ENCODE measurements around the gene SLC25A20. TPM values are rescaled to one million over a fixed set of nuclear protein-coding genes. Genes with fewer than 3 reads are reported as not detected.
A peak's percentile ranks its signal among the peaks of the same experiment; 100 is the strongest.
"Not testable (repeated sequence)": the region's sequence is repeated elsewhere in the genome, so short reads cannot be mapped to it uniquely, and the experiment has no call there.

SLC25A20 gene
- total RNA-seq, 3 donors from 2014 or later, result 13.9 to 19.0 (median 17.5) TPM

GRCh38 chr3:48926425-48927392 is 28.0 kb upstream of the SLC25A20 start:
- Mint-ChIP-seq H3K36me3 (ENCODE audit: insufficient read depth) (peaks cover 39% of the 10 kb centered on the region), H3K27me3 (ENCODE audit: low read depth) (no peaks in the 10 kb centered on the region), H3K9me3 (no peaks in the 10 kb centered on the region), H3K4me1 (ENCODE audit: low read depth) (peaks cover 56% of the 10 kb centered on the region), H3K4me3 (no peak overlapping the region)
- DNase-seq (no peak), ATAC-seq (peak in 1 of 2 donors; percentile 42)

DNA sequence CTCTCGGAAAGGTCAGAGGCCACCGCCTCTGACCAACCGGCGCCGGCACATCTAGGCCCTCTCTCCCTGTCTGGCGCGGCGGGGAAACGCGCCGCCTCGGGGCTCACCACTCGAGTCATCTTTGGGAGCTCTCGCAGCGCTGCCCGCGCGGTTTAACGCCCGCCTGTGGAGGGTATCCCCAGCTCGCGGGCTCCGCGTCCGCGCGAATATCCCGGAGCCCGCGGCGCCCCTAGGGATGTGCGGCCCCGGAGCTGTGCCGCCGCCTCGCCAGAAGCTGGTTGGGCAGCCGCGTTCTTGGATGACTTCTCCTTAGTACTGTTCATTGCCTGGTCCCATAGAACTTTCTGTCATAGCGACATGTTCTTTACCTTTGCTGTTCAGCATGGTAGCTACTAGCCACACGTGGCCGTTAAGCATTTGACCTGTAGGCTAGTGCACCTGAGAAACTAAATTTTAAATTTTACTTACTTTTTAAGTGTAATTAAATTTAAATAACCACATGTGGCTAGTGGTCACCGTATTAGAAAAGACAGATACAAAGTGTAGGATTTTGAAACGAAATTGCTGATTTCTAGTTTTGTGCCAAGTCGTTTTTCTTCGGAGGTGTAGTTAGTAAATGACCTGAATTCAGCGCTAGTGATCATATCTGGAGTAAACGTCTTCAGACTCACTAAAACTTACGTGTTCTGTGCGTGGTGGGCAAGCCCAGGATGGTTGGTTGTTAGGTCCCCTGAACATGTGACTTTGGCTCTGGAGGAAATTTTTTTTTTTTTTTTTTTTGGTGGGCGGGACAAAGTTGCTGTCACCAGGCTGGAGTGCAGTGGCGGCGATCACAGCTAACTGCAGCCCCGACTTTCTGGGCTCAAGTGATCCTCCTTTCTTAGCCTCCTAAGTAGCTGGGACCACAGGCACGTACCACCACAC is 20.8 kb upstream of the SLC25A20 start:
- H3K27me3 Mint-ChIP-seq (ENCODE audit: low read depth), result no peaks in the 10 kb centered on the region
- H3K4me3 Mint-ChIP-seq, result peak overlapping the region; percentile 93
- DNase-seq, result peak; percentile 31
- peaks cover 27% of the 10 kb centered on the region for H3K4me1 Mint-ChIP-seq (ENCODE audit: low read depth)
- ATAC-seq, result peak; percentile 27 to 41
- no peaks in the 10 kb centered on the region for H3K9me3 Mint-ChIP-seq
- peaks cover 4% of the 10 kb centered on the region for H3K36me3 Mint-ChIP-seq (ENCODE audit: insufficient read depth)

- no peaks in the 10 kb centered on the region for H3K9me3 Mint-ChIP-seq
- H3K4me1 Mint-ChIP-seq (ENCODE audit: low read depth), result peaks cover 27% of the 10 kb centered on the region
- peak; percentile 80 for DNase-seq
- ATAC-seq, result peak; percentile 79 to 83
- peak within 1 kb of the TSS; percentile 93 for H3K4me3 Mint-ChIP-seq
- H3K27me3 Mint-ChIP-seq (ENCODE audit: low read depth), result no peaks in the 10 kb centered on the region
- H3K36me3 Mint-ChIP-seq (ENCODE audit: insufficient read depth), result peaks cover 4% of the 10 kb centered on the region
Measured at GRCh38 chr3:48918388-48919214, 19.9 kb upstream of the SLC25A20 start, which contains the start of gene ARIH2. ARIH2 (plus strand) TSS chr3:48918842; CDS start chr3:48927559, 8,717 bp downstream.

- Mint-ChIP-seq H3K36me3 (ENCODE audit: insufficient read depth) (no peaks in the 10 kb centered on the region), H3K4me1 (ENCODE audit: low read depth) (peaks cover 20% of the 10 kb centered on the region), H3K9me3 (no peaks in the 10 kb centered on the region), H3K27me3 (ENCODE audit: low read depth) (no peaks in the 10 kb centered on the region), H3K4me3 (no peak overlapping the region)
- ATAC-seq, result no peak
- no peak for DNase-seq
Measured at GRCh38 chr3:48915296-48915695, 16.6 kb upstream of the SLC25A20 start.

- not testable (repeated sequence) for H3K36me3 Mint-ChIP-seq (ENCODE audit: insufficient read depth); DNase-seq; H3K4me3 Mint-ChIP-seq; H3K9me3 Mint-ChIP-seq; H3K4me1 Mint-ChIP-seq (ENCODE audit: low read depth); ATAC-seq; H3K27me3 Mint-ChIP-seq (ENCODE audit: low read depth)
Measured at GRCh38 chr3:48907026-48907425, 8.3 kb upstream of the SLC25A20 start.

DNA sequence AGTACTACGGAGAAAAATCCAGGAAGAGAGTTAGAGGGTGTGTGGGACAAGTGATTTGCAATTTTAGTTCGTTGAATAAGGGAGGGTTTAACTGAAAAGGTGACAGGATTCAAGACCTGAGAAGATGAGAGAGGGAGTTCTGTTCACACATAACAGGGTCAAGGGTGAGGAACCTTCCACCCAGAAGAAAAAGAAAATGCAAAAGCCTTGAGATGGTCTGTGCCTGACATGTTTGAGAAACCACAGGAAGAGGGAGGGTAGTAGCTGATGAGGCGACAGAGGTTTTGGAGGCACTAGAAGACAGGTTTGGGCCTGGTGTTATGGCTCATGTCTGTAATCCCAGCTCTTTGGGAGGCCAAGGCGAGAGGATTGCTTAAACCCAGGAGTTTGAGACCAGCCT is 591 bp upstream of the SLC25A20 start:
- ATAC-seq (peak; percentile 10 to 12), DNase-seq (no peak)
- Mint-ChIP-seq H3K9me3 (no peaks in the 10 kb centered on the region), H3K36me3 (ENCODE audit: insufficient read depth) (peaks cover 2% of the 10 kb centered on the region), H3K4me1 (ENCODE audit: low read depth) (peaks cover 37% of the 10 kb centered on the region), H3K27me3 (ENCODE audit: low read depth) (no peaks in the 10 kb centered on the region), H3K4me3 (peak overlapping the region; percentile 96)

DNA sequence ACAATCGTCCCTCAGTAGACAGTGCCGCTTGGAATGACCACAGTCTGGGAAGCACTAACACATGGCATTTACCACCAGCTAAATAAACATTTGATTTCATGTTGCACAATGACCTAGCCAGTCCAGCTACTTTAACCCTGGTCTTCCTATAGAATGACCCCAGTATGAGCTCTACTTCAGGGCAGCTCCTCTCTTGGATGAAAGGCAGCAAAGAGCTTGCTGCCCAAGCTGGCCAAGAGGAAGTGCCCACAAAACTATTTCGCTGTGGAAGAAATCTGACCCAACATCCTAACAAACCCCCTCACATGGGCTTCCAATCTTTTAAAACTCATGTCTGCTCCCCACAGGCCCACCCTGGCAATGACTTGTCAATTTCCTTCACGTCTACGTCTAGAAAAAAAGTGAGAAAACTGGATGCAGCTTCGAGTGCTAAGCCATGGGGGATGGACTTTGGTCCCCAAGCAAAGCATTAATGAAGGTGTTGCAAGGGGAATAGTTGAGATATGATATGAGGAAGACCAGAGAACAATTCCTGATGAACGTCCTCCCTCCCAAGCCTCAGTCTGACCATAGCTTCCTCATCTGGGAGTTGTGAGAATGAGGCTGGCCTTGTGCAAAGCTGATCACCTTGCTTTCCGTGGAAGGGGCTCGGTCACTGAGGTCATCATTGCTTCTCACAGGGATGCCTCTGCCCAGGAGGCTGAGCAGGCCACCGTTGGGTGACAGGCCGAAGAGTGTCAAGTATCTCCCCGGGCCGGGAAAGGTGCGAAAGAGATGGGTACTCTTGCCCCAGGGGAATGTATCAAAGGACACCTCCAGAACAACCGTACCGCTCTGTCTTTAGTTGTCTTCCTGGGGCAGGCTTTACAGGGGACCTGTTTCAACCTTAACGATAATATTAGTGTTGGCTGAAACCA is 964 bp downstream of the SLC25A20 start:
- DNase-seq, result no peak
- Mint-ChIP-seq H3K9me3 (no peaks in the 10 kb centered on the region), H3K4me1 (ENCODE audit: low read depth) (peaks cover 37% of the 10 kb centered on the region), H3K27me3 (ENCODE audit: low read depth) (no peaks in the 10 kb centered on the region), H3K4me3 (peak overlapping the region; percentile 96), H3K36me3 (ENCODE audit: insufficient read depth) (peaks cover 2% of the 10 kb centered on the region)
- peak; percentile 5 to 11 for ATAC-seq

GRCh38 chr3:48896936-48897335 is 1.7 kb downstream of the SLC25A20 start:
- no peak for DNase-seq
- Mint-ChIP-seq H3K4me1 (ENCODE audit: low read depth) (peaks cover 37% of the 10 kb centered on the region), H3K27me3 (ENCODE audit: low read depth) (no peaks in the 10 kb centered on the region), H3K9me3 (no peaks in the 10 kb centered on the region), H3K36me3 (ENCODE audit: insufficient read depth) (peaks cover 2% of the 10 kb centered on the region), H3K4me3 (peak overlapping the region; percentile 20)
- ATAC-seq, result no peak

GRCh38 chr3:48894516-48894915 is 4.2 kb downstream of the SLC25A20 start:
- no peak for ATAC-seq
- Mint-ChIP-seq H3K27me3 (ENCODE audit: low read depth) (no peaks in the 10 kb centered on the region), H3K4me1 (ENCODE audit: low read depth) (peaks cover 32% of the 10 kb centered on the region)

GRCh38 chr3:48891606-48892005 is 7.1 kb downstream of the SLC25A20 start:
- Mint-ChIP-seq H3K27me3 (ENCODE audit: low read depth) (no peaks in the 10 kb centered on the region), H3K9me3 (no peaks in the 10 kb centered on the region), H3K36me3 (ENCODE audit: insufficient read depth) (peaks cover 9% of the 10 kb centered on the region), H3K4me1 (ENCODE audit: low read depth) (peaks cover 16% of the 10 kb centered on the region), H3K4me3 (no peak overlapping the region)
- DNase-seq (no peak), ATAC-seq (no peak)

More at GRCh38 chr3:48894516-48894915, 4.2 kb downstream of the SLC25A20 start:
- Mint-ChIP-seq H3K9me3 (no peaks in the 10 kb centered on the region), H3K4me3 (no peak overlapping the region), H3K36me3 (ENCODE audit: insufficient read depth) (peaks cover 5% of the 10 kb centered on the region)
- no peak for DNase-seq

DNA sequence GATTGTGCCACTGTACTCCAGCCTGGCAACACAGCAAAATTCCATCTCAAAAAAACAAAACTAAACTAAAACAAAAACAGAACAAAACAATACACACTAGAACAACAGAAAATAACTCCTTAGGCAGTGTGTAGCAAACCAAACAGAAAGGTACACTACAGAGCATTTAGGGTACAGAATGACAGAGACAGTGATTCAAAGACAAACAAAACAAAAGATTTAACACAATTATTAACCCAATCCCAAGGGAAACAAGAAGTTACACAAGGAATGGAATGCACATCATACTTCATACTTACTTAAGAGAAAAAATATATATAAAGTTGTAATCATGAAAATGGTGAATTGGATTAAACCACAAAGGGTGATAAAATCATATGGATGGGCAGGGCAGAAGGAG is 12.9 kb downstream of the SLC25A20 start:
- Mint-ChIP-seq H3K4me1 (ENCODE audit: low read depth) (peaks cover 10% of the 10 kb centered on the region), H3K9me3 (no peaks in the 10 kb centered on the region), H3K4me3 (no peak overlapping the region), H3K27me3 (ENCODE audit: low read depth) (no peaks in the 10 kb centered on the region), H3K36me3 (ENCODE audit: insufficient read depth) (peaks cover 18% of the 10 kb centered on the region)
- DNase-seq (no peak), ATAC-seq (no peak)

- Mint-ChIP-seq H3K4me3 (no peak overlapping the region), H3K27me3 (ENCODE audit: low read depth) (no peaks in the 10 kb centered on the region), H3K36me3 (ENCODE audit: insufficient read depth) (peaks cover 17% of the 10 kb centered on the region), H3K4me1 (ENCODE audit: low read depth) (peaks cover 3% of the 10 kb centered on the region), H3K9me3 (no peaks in the 10 kb centered on the region)
- DNase-seq, result no peak
- ATAC-seq, result no peak
Measured at GRCh38 chr3:48881652-48882114, 17.0 kb downstream of the SLC25A20 start.

DNA sequence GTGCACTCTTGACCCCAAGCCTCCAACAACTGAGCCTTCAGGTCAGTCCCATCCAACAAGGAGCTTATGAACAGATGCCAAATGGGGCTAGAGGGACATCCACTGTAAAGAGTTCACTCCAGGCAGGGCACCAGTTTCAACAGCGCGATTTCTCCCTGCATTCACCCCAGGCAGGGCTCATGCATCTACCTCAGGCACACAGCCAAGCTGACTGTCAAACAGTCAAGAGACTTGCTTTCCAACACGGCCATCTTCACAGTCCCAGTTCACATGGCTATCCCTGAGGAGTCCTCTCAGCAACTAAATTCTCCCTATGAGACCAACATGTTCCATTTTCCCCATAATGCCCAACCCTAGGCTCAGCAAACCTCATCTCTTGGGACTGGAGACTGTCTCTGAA is 17.7 kb downstream of the SLC25A20 start:
- DNase-seq, result no peak
- Mint-ChIP-seq H3K4me3 (no peak overlapping the region), H3K27me3 (ENCODE audit: low read depth) (no peaks in the 10 kb centered on the region), H3K4me1 (ENCODE audit: low read depth) (peaks cover 3% of the 10 kb centered on the region), H3K36me3 (ENCODE audit: insufficient read depth) (peaks cover 14% of the 10 kb centered on the region), H3K9me3 (no peaks in the 10 kb centered on the region)
- ATAC-seq, result no peak

Measured in activated T-cell treated with anti-CD3 and anti-CD28 coated beads, Interleukin-2, amount 50 U/mL, for 4 hours (primary cell).